Mesendoderm (in vitro differentiated cells): Measurements from ENCODE around the gene SLC2A13.
"Not testable (repeated sequence)": the region's sequence is repeated elsewhere in the genome, so short reads cannot be mapped to it uniquely, and the experiment has no call there.

Experiments
- DNase-seq: peaks from one replicate; pipeline ENCODE4 v3.0.0; 2013
- H2AK5ac ChIP-seq: 2 replicates; pipeline ENCODE4 v1.6.1; 2013; ENCODE audit warnings: low read length, inconsistent platforms
- H2BK120ac ChIP-seq: 2 replicates; pipeline ENCODE4 v1.6.1; 2013; ENCODE audit warnings: low read depth, mild to moderate bottlenecking, low read length, moderate library complexity, mixed read lengths
- H2BK15ac ChIP-seq: replicated peaks from 2 replicates; pipeline ENCODE4 v1.6.1; 2013; ENCODE audit warnings: low read depth, mild to moderate bottlenecking, moderate library complexity
- H2BK5ac ChIP-seq: 2 replicates; pipeline ENCODE4 v1.6.1; 2013; ENCODE audit warnings: low read length, inconsistent platforms
- H3K18ac ChIP-seq: 2 replicates; pipeline ENCODE4 v1.6.1; 2013; ENCODE audit warnings: mild to moderate bottlenecking, low read length, mixed read lengths
- H3K23ac ChIP-seq: one replicate; pipeline ENCODE4 v1.6.1; 2013; ENCODE audit warnings: low read length
- H3K27ac ChIP-seq: 2 replicates; pipeline ENCODE4 v1.5.1; 2013; ENCODE audit warnings: low read depth, mild to moderate bottlenecking, inconsistent platforms, low read length, moderate library complexity
- H3K27me3 ChIP-seq: 2 replicates; pipeline ENCODE4 v1.6.1; 2013; ENCODE audit warnings: low read length, control low read depth, mild to moderate bottlenecking, inconsistent platforms; ENCODE audit not compliant: insufficient read depth, poor library complexity
- H3K36me3 ChIP-seq: 2 replicates; pipeline ENCODE4 v1.6.1; 2013; ENCODE audit warnings: low read length, inconsistent platforms; ENCODE audit not compliant: control insufficient read depth, insufficient read depth
- H3K4ac ChIP-seq: one replicate; pipeline ENCODE4 v1.6.1; 2013; ENCODE audit warnings: low read depth, mild to moderate bottlenecking, low read length, moderate library complexity
- H3K4me1 ChIP-seq: 2 replicates; pipeline ENCODE4 v1.6.1; 2013; ENCODE audit warnings: low read depth, low read length, inconsistent platforms; ENCODE audit not compliant: control insufficient read depth
- H3K4me2 ChIP-seq: 2 replicates; pipeline ENCODE4 v1.6.1; 2013; ENCODE audit warnings: low read length
- H3K4me3 ChIP-seq: 2 replicates; pipeline ENCODE4 v1.5.1; 2013; ENCODE audit warnings: mild to moderate bottlenecking, low read length
- H3K56ac ChIP-seq: one replicate; pipeline ENCODE4 v1.6.1; 2013; ENCODE audit warnings: low read length
- H3K79me1 ChIP-seq: 2 replicates; pipeline ENCODE4 v1.6.1; 2013; ENCODE audit warnings: low read length, inconsistent platforms
- H3K79me2 ChIP-seq: 2 replicates; pipeline ENCODE4 v1.6.1; 2013; ENCODE audit warnings: mild to moderate bottlenecking, low read length; ENCODE audit not compliant: control insufficient read depth, insufficient read depth
- H3K9ac ChIP-seq: 2 replicates; pipeline ENCODE4 v1.6.1; 2013; ENCODE audit warnings: low read length, inconsistent platforms
- H4K5ac ChIP-seq: one replicate; pipeline ENCODE4 v1.6.1; 2013; ENCODE audit warnings: low read length
- H4K8ac ChIP-seq: one replicate; pipeline ENCODE4 v1.6.1; 2013; ENCODE audit warnings: low read depth, mild to moderate bottlenecking, control low read depth, low read length, moderate library complexity
- WGBS: extraction: QIAGEN DNeasy Blood & Tissue Kit; methylation state at CpG from one replicate; pipeline ENCODE4 v1.1.7; 2013; ENCODE audit warnings: low lambda C conversion rate, missing lambda C conversion rate; ENCODE audit not compliant: insufficient coverage; ENCODE audit errors: extremely low coverage; 5-methylcytosine and 5-hydroxymethylcytosine counted together

The SLC2A13 gene

GRCh38 chr12:40049268-40049667 is 56.6 kb downstream of the SLC2A13 start:
- H4K5ac ChIP-seq, result no peak overlapping the region
- H3K4ac ChIP-seq, result no peak overlapping the region
- no peaks in the 10 kb centered on the region for H3K36me3 ChIP-seq
- H3K4me1 ChIP-seq, result no peaks in the 10 kb centered on the region
- H3K27ac ChIP-seq, result no peak overlapping the region
- H2BK15ac ChIP-seq, result no peak overlapping the region
- no peak overlapping the region for H3K4me2 ChIP-seq
- no peak overlapping the region for H2BK5ac ChIP-seq
- H3K79me1 ChIP-seq, result peaks cover 2% of the 10 kb centered on the region
- H3K23ac ChIP-seq, result no peak overlapping the region
- no peaks in the 10 kb centered on the region for H3K27me3 ChIP-seq
- no peak for DNase-seq
- no peak overlapping the region for H3K56ac ChIP-seq
- no peak overlapping the region for H3K9ac ChIP-seq
- no peak overlapping the region for H2BK120ac ChIP-seq
- no peak overlapping the region for H4K8ac ChIP-seq
- no peak overlapping the region for H3K4me3 ChIP-seq
- WGBS, result no CpG with 5 or more reads among the region's 1 CpG
- no peak overlapping the region for H2AK5ac ChIP-seq
- no peak overlapping the region for H3K18ac ChIP-seq
- H3K79me2 ChIP-seq, result no peaks in the 10 kb centered on the region

- not testable (repeated sequence) for H4K5ac ChIP-seq, DNase-seq, H2AK5ac ChIP-seq, H3K4me2 ChIP-seq, H4K8ac ChIP-seq, H2BK15ac ChIP-seq, H2BK120ac ChIP-seq, H3K36me3 ChIP-seq, H3K4ac ChIP-seq, H3K23ac ChIP-seq, H3K56ac ChIP-seq, H3K18ac ChIP-seq, H2BK5ac ChIP-seq, H3K27me3 ChIP-seq, H3K4me3 ChIP-seq, H3K79me1 ChIP-seq, H3K9ac ChIP-seq, H3K27ac ChIP-seq, H3K79me2 ChIP-seq, H3K4me1 ChIP-seq
- no CpG with 5 or more reads among the region's 3 CpGs for WGBS
Measured at GRCh38 chr12:40047002-40047401, 58.9 kb downstream of the SLC2A13 start.

GRCh38 chr12:40045656-40046055 is 60.2 kb downstream of the SLC2A13 start:
- Histone ChIP-seq H2BK15ac (no peak overlapping the region), H3K4me2 (no peak overlapping the region), H3K56ac (no peak overlapping the region), H2AK5ac (no peak overlapping the region), H3K23ac (no peak overlapping the region), H4K8ac (no peak overlapping the region), H3K4me1 (no peaks in the 10 kb centered on the region), H3K27me3 (no peaks in the 10 kb centered on the region), H3K4me3 (no peak overlapping the region), H3K9ac (no peak overlapping the region), H2BK5ac (no peak overlapping the region), H3K4ac (no peak overlapping the region), H3K36me3 (no peaks in the 10 kb centered on the region), H3K79me2 (no peaks in the 10 kb centered on the region), H4K5ac (no peak overlapping the region), H3K18ac (no peak overlapping the region), H3K79me1 (no peaks in the 10 kb centered on the region), H2BK120ac (no peak overlapping the region), H3K27ac (no peak overlapping the region)
- no peak for DNase-seq
- no CpG with 5 or more reads among the region's 2 CpGs for WGBS

DNA sequence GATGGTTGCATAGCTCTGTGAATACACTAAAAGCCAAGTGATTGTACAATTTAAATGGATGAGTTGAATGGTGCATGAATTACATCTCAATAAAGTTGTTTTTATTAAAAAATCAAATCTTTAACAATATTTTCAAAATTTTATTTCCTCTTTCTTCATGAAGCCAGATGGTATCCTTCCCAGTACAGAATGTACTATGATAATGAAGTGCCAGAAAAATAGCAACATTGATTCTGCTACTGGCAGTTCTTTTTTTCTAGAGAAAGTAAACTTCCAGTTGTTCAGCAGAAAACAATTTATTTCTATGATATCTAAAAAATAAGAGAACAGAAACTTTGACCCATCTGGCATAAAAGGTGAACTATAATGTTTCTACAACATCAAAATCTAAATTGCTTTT is 61.5 kb downstream of the SLC2A13 start:
- H3K36me3 ChIP-seq, result no peaks in the 10 kb centered on the region
- H4K5ac ChIP-seq, result no peak overlapping the region
- no peaks in the 10 kb centered on the region for H3K27me3 ChIP-seq
- no peak for DNase-seq
- no peak overlapping the region for H3K23ac ChIP-seq
- H2BK15ac ChIP-seq, result no peak overlapping the region
- no peak overlapping the region for H4K8ac ChIP-seq
- H3K27ac ChIP-seq, result no peak overlapping the region
- no peak overlapping the region for H3K18ac ChIP-seq
- no peak overlapping the region for H3K4me2 ChIP-seq
- no peak overlapping the region for H3K4me3 ChIP-seq
- no peaks in the 10 kb centered on the region for H3K79me2 ChIP-seq
- no peak overlapping the region for H2BK5ac ChIP-seq
- no peak overlapping the region for H3K9ac ChIP-seq
- no peak overlapping the region for H3K4ac ChIP-seq
- no peaks in the 10 kb centered on the region for H3K79me1 ChIP-seq
- no peak overlapping the region for H3K56ac ChIP-seq
- no peak overlapping the region for H2BK120ac ChIP-seq
- H3K4me1 ChIP-seq, result no peaks in the 10 kb centered on the region
- H2AK5ac ChIP-seq, result no peak overlapping the region

GRCh38 chr12:40039598-40039997 is 66.3 kb downstream of the SLC2A13 start:
- Histone ChIP-seq H3K27ac (no peak overlapping the region), H3K23ac (no peak overlapping the region), H3K4ac (no peak overlapping the region), H3K4me3 (no peak overlapping the region), H3K27me3 (no peaks in the 10 kb centered on the region), H3K4me1 (no peaks in the 10 kb centered on the region), H2BK120ac (no peak overlapping the region), H2AK5ac (no peak overlapping the region), H3K36me3 (no peaks in the 10 kb centered on the region), H2BK15ac (no peak overlapping the region), H3K4me2 (no peak overlapping the region), H4K8ac (no peak overlapping the region), H3K79me1 (no peaks in the 10 kb centered on the region), H4K5ac (no peak overlapping the region), H3K9ac (no peak overlapping the region), H2BK5ac (no peak overlapping the region), H3K56ac (no peak overlapping the region), H3K18ac (no peak overlapping the region), H3K79me2 (no peaks in the 10 kb centered on the region)
- WGBS, result no CpG with 5 or more reads among the region's 1 CpG
- peak; percentile 30 for DNase-seq

- H2BK5ac ChIP-seq, result no peak overlapping the region
- H3K4me1 ChIP-seq, result no peaks in the 10 kb centered on the region
- no peak overlapping the region for H3K4ac ChIP-seq
- no peak overlapping the region for H2BK15ac ChIP-seq
- H3K79me1 ChIP-seq, result no peaks in the 10 kb centered on the region
- no peak overlapping the region for H3K27ac ChIP-seq
- no peak overlapping the region for H3K56ac ChIP-seq
- H4K8ac ChIP-seq, result no peak overlapping the region
- H4K5ac ChIP-seq, result no peak overlapping the region
- H3K18ac ChIP-seq, result no peak overlapping the region
- H3K9ac ChIP-seq, result no peak overlapping the region
- no peak overlapping the region for H3K4me3 ChIP-seq
- H3K79me2 ChIP-seq, result no peaks in the 10 kb centered on the region
- H3K27me3 ChIP-seq, result no peaks in the 10 kb centered on the region
- no peak overlapping the region for H2BK120ac ChIP-seq
- no peaks in the 10 kb centered on the region for H3K36me3 ChIP-seq
- no CpG with 5 or more reads among the region's 3 CpGs for WGBS
- H2AK5ac ChIP-seq, result no peak overlapping the region
- no peak overlapping the region for H3K23ac ChIP-seq
- H3K4me2 ChIP-seq, result no peak overlapping the region
- no peak for DNase-seq
Measured at GRCh38 chr12:40038619-40039018, 67.3 kb downstream of the SLC2A13 start.
